Measurements from ENCODE around the gene SPDYE6.
"Not testable (repeated sequence)": the region's sequence is repeated elsewhere in the genome, so short reads cannot be mapped to it uniquely, and the experiment has no call there.

DNA sequence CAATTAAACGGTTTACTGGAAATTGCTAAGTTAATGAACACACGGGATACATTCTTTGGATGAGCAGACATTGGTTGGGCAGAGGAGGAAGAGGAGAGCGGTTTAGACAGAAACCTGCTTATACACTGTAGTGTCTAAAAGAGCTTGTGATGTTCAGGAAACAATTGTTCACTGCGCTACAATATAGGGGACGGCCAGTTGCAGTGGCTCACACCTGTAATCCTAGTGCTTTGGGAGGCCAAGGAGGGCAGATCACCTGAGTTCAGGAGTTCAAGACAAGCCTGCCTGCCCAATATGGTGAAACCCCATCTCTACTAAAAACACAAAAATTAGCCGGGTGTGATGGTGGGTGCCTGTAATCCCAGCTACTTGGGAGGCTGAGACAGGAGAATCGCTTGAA, 20.7 kb downstream of the SPDYE6 start:
- TF ChIP-seq POLR2A, EP300, POLR2AphosphoS5 (IDR thresholded peaks at IDR 0.05): not testable (repeated sequence)
- TF ChIP-seq, protein P1, sequence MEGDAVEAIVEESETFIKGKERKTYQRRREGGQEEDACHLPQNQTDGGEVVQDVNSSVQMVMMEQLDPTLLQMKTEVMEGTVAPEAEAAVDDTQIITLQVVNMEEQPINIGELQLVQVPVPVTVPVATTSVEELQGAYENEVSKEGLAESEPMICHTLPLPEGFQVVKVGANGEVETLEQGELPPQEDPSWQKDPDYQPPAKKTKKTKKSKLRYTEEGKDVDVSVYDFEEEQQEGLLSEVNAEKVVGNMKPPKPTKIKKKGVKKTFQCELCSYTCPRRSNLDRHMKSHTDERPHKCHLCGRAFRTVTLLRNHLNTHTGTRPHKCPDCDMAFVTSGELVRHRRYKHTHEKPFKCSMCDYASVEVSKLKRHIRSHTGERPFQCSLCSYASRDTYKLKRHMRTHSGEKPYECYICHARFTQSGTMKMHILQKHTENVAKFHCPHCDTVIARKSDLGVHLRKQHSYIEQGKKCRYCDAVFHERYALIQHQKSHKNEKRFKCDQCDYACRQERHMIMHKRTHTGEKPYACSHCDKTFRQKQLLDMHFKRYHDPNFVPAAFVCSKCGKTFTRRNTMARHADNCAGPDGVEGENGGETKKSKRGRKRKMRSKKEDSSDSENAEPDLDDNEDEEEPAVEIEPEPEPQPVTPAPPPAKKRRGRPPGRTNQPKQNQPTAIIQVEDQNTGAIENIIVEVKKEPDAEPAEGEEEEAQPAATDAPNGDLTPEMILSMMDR (IDR thresholded peaks at IDR 0.05): not testable (repeated sequence)
